Neural progenitor cell (in vitro differentiated cells): ENCODE data around the gene ABHD6.
"Not testable (repeated sequence)": the region's sequence is repeated elsewhere in the genome, so short reads cannot be mapped to it uniquely, and the experiment has no call there.

Source experiments
- CTCF ChIP-seq: fragments of 200-600 bp; sonication (generic); IDR thresholded peaks from 2 replicates; pipeline ENCODE4 v1.5.1; 2017; ENCODE audit warnings: antibody characterized with exemption, mild to moderate bottlenecking
- EZH2phosphoT487 ChIP-seq: fragments of 200-600 bp; sonication (generic); IDR thresholded peaks from 2 replicates; pipeline ENCODE4 v1.6.1; 2017; ENCODE audit warnings: antibody characterized with exemption

GRCh38 chr3:58242860-58243259 lies 5.3 kb downstream of the ABHD6 start:
- not testable (repeated sequence) for TF ChIP-seq EZH2phosphoT487, CTCF
